MM.1S (cell line): ENCODE measurements around the gene CRPPA.
"Not testable (repeated sequence)": the region's sequence is repeated elsewhere in the genome, so short reads cannot be mapped to it uniquely, and the experiment has no call there.

ENCODE experiments used
- DNase-seq: peaks from one replicate; pipeline ENCODE4 v3.0.0-alpha.2; 2015
- H2AFZ ChIP-seq: fragments of 300-600 bp; sonication (generic); 2 replicates; pipeline ENCODE4 v1.6.0; 2016; ENCODE audit warnings: antibody characterized with exemption, low read length
- H3F3A ChIP-seq: fragments of 300-600 bp; sonication (generic); 2 replicates; pipeline ENCODE4 v1.6.1; 2016; ENCODE audit warnings: mild to moderate bottlenecking, antibody characterized with exemption, low read length, moderate library complexity, mixed read lengths; ENCODE audit not compliant: insufficient read depth
- H3K27ac ChIP-seq: fragments of 300-600 bp; sonication (generic); 2 replicates; pipeline ENCODE4 v1.5.1; 2016; ENCODE audit warnings: mild to moderate bottlenecking, low read length
- H3K27me3 ChIP-seq: fragments of 300-600 bp; sonication (generic); replicated peaks from 2 replicates; pipeline ENCODE4 v1.6.0; 2016; ENCODE audit warnings: low read length; ENCODE audit not compliant: insufficient read depth
- H3K36me3 ChIP-seq: fragments of 300-600 bp; sonication (generic); replicated peaks from 2 replicates; pipeline ENCODE4 v1.6.1; 2016; ENCODE audit warnings: mild to moderate bottlenecking, low read length, mixed read lengths; ENCODE audit not compliant: insufficient read depth
- H3K4me1 ChIP-seq: fragments of 300-600 bp; sonication (generic); 2 replicates; pipeline ENCODE4 v1.6.1; 2016; ENCODE audit warnings: low read length, mixed read lengths
- H3K4me2 ChIP-seq: fragments of 300-600 bp; sonication (generic); 2 replicates; pipeline ENCODE4 v1.6.0; 2016; ENCODE audit warnings: low read depth, low read length
- H3K4me3 ChIP-seq: fragments of 300-600 bp; sonication (generic); 2 replicates; pipeline ENCODE4 v1.5.1; 2016; ENCODE audit warnings: low read length, mixed read lengths
- H3K79me2 ChIP-seq: fragments of 300-600 bp; sonication (generic); 2 replicates; pipeline ENCODE4 v1.6.1; 2016; ENCODE audit warnings: mixed run types, low read length, mixed read lengths
- H3K9ac ChIP-seq: fragments of 300-600 bp; sonication (generic); 2 replicates; pipeline ENCODE4 v1.6.1; 2016; ENCODE audit warnings: low read length, mixed read lengths
- H3K9me2 ChIP-seq: fragments of 300-600 bp; sonication (generic); replicated peaks from 2 replicates; pipeline ENCODE4 v1.6.1; 2016; ENCODE audit warnings: mild to moderate bottlenecking, low read length, mixed read lengths; ENCODE audit not compliant: insufficient read depth
- H3K9me3 ChIP-seq: fragments of 300-600 bp; sonication (generic); replicated peaks from 2 replicates; pipeline ENCODE4 v1.6.1; 2016; ENCODE audit warnings: mild to moderate bottlenecking, low read length, mixed read lengths; ENCODE audit not compliant: insufficient read depth
- H4K20me1 ChIP-seq: fragments of 300-600 bp; sonication (generic); 2 replicates; pipeline ENCODE4 v1.6.1; 2016; ENCODE audit warnings: mild to moderate bottlenecking, low read length, moderate library complexity, mixed read lengths; ENCODE audit not compliant: insufficient read depth
- CTCF ChIP-seq: fragments of 300-600 bp; sonication (generic); IDR thresholded peaks from 2 replicates; pipeline ENCODE4 v1.5.1; 2016; ENCODE audit warnings: antibody characterized with exemption, low read length, mixed read lengths
- EZH2 ChIP-seq: fragments of 300-600 bp; sonication (generic); optimal IDR thresholded peaks from 2 replicates; pipeline ENCODE3; 2017; ENCODE audit warnings: low read depth, mild to moderate bottlenecking, antibody characterized with exemption, low read length, mixed read lengths
- EZH2phosphoT487 ChIP-seq: fragments of 300-600 bp; sonication (generic); IDR thresholded peaks from 2 replicates; pipeline ENCODE4 v1.6.1; 2018; ENCODE audit warnings: antibody characterized with exemption, low read length

The CRPPA gene

GRCh38 chr7:16463520-16463919 lies 42.2 kb upstream of the CRPPA start:
- H3K79me2 ChIP-seq, result no peaks in the 10 kb centered on the region
- H3F3A ChIP-seq, result no peaks in the 10 kb centered on the region
- H3K36me3 ChIP-seq, result no peaks in the 10 kb centered on the region
- H2AFZ ChIP-seq, result no peak overlapping the region
- TF ChIP-seq EZH2phosphoT487 (no peak), EZH2 (no peak), CTCF (no peak)
- H4K20me1 ChIP-seq, result no peaks in the 10 kb centered on the region
- H3K4me1 ChIP-seq, result no peaks in the 10 kb centered on the region
- no peaks in the 10 kb centered on the region for H3K9me2 ChIP-seq
- no peak overlapping the region for H3K4me3 ChIP-seq
- no peaks in the 10 kb centered on the region; the same call in 1 of the 2 replicates for H3K9me3 ChIP-seq
- H3K27ac ChIP-seq, result no peak overlapping the region
- no peak for DNase-seq
- no peaks in the 10 kb centered on the region for H3K27me3 ChIP-seq
- H3K9ac ChIP-seq, result no peak overlapping the region
- no peak overlapping the region for H3K4me2 ChIP-seq

GRCh38 chr7:16462431-16462889 lies 41.1 kb upstream of the CRPPA start:
- no peak overlapping the region for H3K4me3 ChIP-seq

GRCh38 chr7:16460789-16461493 lies 39.6 kb upstream of the CRPPA start:
- Histone ChIP-seq H3K9ac (no peak overlapping the region), H3K9me3 (no peaks in the 10 kb centered on the region; the same call in 1 of the 2 replicates), H3F3A (no peaks in the 10 kb centered on the region), H4K20me1 (no peaks in the 10 kb centered on the region), H3K4me2 (no peak overlapping the region), H3K27ac (no peak overlapping the region), H3K79me2 (no peaks in the 10 kb centered on the region), H3K4me1 (no peaks in the 10 kb centered on the region), H3K4me3 (no peak overlapping the region), H3K9me2 (no peaks in the 10 kb centered on the region), H2AFZ (no peak overlapping the region), H3K36me3 (no peaks in the 10 kb centered on the region), H3K27me3 (no peaks in the 10 kb centered on the region)
- no peak for DNase-seq
- TF ChIP-seq EZH2phosphoT487, result no peak
- no peak for TF ChIP-seq EZH2
- no peak for TF ChIP-seq CTCF

More at GRCh38 chr7:16462431-16462889, 41.1 kb upstream of the CRPPA start:
- Histone ChIP-seq H3K36me3 (no peaks in the 10 kb centered on the region), H3K27me3 (no peaks in the 10 kb centered on the region), H3K27ac (no peak overlapping the region), H4K20me1 (no peaks in the 10 kb centered on the region), H3K9ac (no peak overlapping the region), H3K9me3 (no peaks in the 10 kb centered on the region; the same call in 1 of the 2 replicates), H3K4me2 (no peak overlapping the region), H3K4me1 (no peaks in the 10 kb centered on the region), H3K9me2 (no peaks in the 10 kb centered on the region), H3F3A (no peaks in the 10 kb centered on the region), H2AFZ (no peak overlapping the region), H3K79me2 (no peaks in the 10 kb centered on the region)
- TF ChIP-seq CTCF (no peak), EZH2phosphoT487 (no peak), EZH2 (no peak)
- DNase-seq, result no peak

- H3K9me2 ChIP-seq, H3K4me3 ChIP-seq, H3F3A ChIP-seq, H3K27ac ChIP-seq, H3K9me3 ChIP-seq, H3K9ac ChIP-seq, H3K4me1 ChIP-seq, H3K79me2 ChIP-seq, H4K20me1 ChIP-seq, H3K27me3 ChIP-seq, H3K36me3 ChIP-seq, H3K4me2 ChIP-seq, DNase-seq, H2AFZ ChIP-seq: not testable (repeated sequence)
These were observed 35.0 kb upstream of the CRPPA start for GRCh38 chr7:16456303-16456702.
